IPS-20b (cell line): ENCODE measurements around the gene MUSK.

Experiments used
- H3K27ac ChIP-seq: one replicate; pipeline ENCODE4 v1.5.1; 2013; ENCODE audit warnings: low read length
- H3K27me3 ChIP-seq: 2 replicates; pipeline ENCODE4 v1.6.1; 2013; ENCODE audit warnings: mild to moderate bottlenecking, low read length, inconsistent platforms; ENCODE audit not compliant: insufficient read depth
- H3K36me3 ChIP-seq: 2 replicates; pipeline ENCODE4 v1.6.1; 2013; ENCODE audit warnings: low read depth, mild to moderate bottlenecking, inconsistent platforms, low read length, moderate library complexity; ENCODE audit not compliant: insufficient read depth
- H3K4me1 ChIP-seq: 2 replicates; pipeline ENCODE4 v1.6.1; 2013; ENCODE audit warnings: mild to moderate bottlenecking, control low read depth, inconsistent platforms, low read length, moderate library complexity; ENCODE audit not compliant: insufficient read depth
- H3K4me3 ChIP-seq: 2 replicates; pipeline ENCODE4 v1.5.1; 2013; ENCODE audit warnings: mild to moderate bottlenecking, low read length, inconsistent platforms
- H3K9ac ChIP-seq: 2 replicates; pipeline ENCODE4 v1.6.1; 2013; ENCODE audit warnings: low read depth, mild to moderate bottlenecking, inconsistent platforms, low read length, moderate library complexity
- H3K9me3 ChIP-seq: 2 replicates; pipeline ENCODE4 v1.6.1; 2013; ENCODE audit warnings: mild to moderate bottlenecking, low read depth, low read length, inconsistent platforms; ENCODE audit not compliant: insufficient read depth

The MUSK gene

GRCh38 chr9:110842986-110843385 lies 174.4 kb downstream of the MUSK start:
- no peak overlapping the region for H3K27ac ChIP-seq
- H3K36me3 ChIP-seq, result no peaks in the 10 kb centered on the region
- H3K4me3 ChIP-seq, result no peak overlapping the region
- no peak overlapping the region for H3K9ac ChIP-seq
- H3K27me3 ChIP-seq, result no peaks in the 10 kb centered on the region
- no peaks in the 10 kb centered on the region for H3K4me1 ChIP-seq
- H3K9me3 ChIP-seq, result no peaks in the 10 kb centered on the region

DNA sequence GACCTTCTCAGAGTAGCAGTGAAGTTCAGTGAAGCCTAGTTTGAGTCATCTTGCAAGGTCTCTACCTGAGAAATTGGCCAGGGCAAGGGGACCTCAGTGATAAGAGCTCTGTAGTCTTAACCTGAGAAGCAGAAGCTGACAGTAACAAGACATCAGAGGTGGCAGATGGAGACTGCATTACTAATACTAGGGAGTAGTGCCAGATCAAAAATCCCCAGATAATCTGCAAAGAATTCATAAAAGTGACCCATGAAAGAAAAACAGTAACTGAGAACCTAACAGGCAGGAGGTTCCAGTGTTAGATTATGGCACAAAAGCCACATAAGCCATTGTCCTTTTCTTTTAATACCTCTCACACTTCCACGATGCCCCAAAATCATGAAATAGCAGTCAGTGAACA lies 175.5 kb downstream of the MUSK start:
- no peaks in the 10 kb centered on the region for H3K4me1 ChIP-seq
- H3K27me3 ChIP-seq, result no peaks in the 10 kb centered on the region
- H3K4me3 ChIP-seq, result no peak overlapping the region

DNA sequence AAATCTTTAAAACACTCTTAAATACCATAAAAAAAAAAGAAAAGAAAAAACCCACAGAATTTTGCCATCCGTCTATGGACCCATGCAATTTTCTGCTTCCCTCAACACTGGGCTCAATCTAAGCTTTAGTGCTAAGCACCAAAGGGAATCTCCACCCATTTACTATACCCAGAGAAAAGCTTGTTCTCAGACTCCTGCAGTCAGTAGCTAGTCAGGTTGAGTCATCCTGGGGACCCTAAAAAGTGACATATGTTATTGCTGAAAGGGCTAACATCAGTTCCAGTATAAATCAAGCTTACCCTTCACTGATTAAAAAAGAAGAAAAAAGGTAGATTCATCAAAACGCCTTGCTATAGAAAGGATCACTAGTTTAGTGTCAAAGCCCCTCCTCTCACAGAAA lies 177.6 kb downstream of the MUSK start:
- no peak overlapping the region for H3K9ac ChIP-seq
- no peaks in the 10 kb centered on the region for H3K9me3 ChIP-seq
- H3K27ac ChIP-seq, result no peak overlapping the region
- no peaks in the 10 kb centered on the region for H3K27me3 ChIP-seq
- no peak overlapping the region for H3K4me3 ChIP-seq
- no peaks in the 10 kb centered on the region for H3K4me1 ChIP-seq
- H3K36me3 ChIP-seq, result no peaks in the 10 kb centered on the region

More for the DNA sequence above, 175.5 kb downstream of the MUSK start:
- H3K9me3 ChIP-seq, result no peaks in the 10 kb centered on the region
- H3K36me3 ChIP-seq, result no peaks in the 10 kb centered on the region
- no peak overlapping the region for H3K27ac ChIP-seq
- H3K9ac ChIP-seq, result no peak overlapping the region

- no peak overlapping the region for H3K9ac ChIP-seq
Observed at GRCh38 chr9:110847671-110848070, 179.1 kb downstream of the MUSK start.

GRCh38 chr9:110850401-110851135 lies 182.0 kb downstream of the MUSK start:
- Histone ChIP-seq H3K4me1 (no peaks in the 10 kb centered on the region), H3K27ac (no peak overlapping the region), H3K4me3 (no peak overlapping the region)

More at GRCh38 chr9:110847671-110848070, 179.1 kb downstream of the MUSK start:
- Histone ChIP-seq H3K4me3 (no peak overlapping the region), H3K27me3 (no peaks in the 10 kb centered on the region), H3K36me3 (no peaks in the 10 kb centered on the region), H3K27ac (no peak overlapping the region), H3K4me1 (no peaks in the 10 kb centered on the region), H3K9me3 (no peaks in the 10 kb centered on the region)

More at GRCh38 chr9:110850401-110851135, 182.0 kb downstream of the MUSK start:
- H3K9ac ChIP-seq, result no peak overlapping the region
- peaks cover 4% of the 10 kb centered on the region; the same call in 1 of the 2 replicates for H3K9me3 ChIP-seq
- H3K36me3 ChIP-seq, result no peaks in the 10 kb centered on the region
- H3K27me3 ChIP-seq, result no peaks in the 10 kb centered on the region
